Adrenal gland (tissue), 9 donors: ENCODE data around the gene LOC101059915.

ENCODE experiments used
- DNase-seq, 7 donors: peaks; one replicate each; pipeline ENCODE4 v3.0.0-alpha.2; 2019 to 2020
- H3K27ac ChIP-seq, 5 donors: fragments of 200-600 bp; sonication (generic) in 4 of 5; 1 replicate in 3 of 5; 2 replicates in 2 of 5; pipeline versions ENCODE4 v1.5.1 to v1.8.0; 2016 to 2020; ENCODE audit warnings: mild to moderate bottlenecking in 1 of 5
- H3K27me3 ChIP-seq: fragments of 200-600 bp; 2 replicates; pipeline ENCODE4 v1.8.0; 2021
- H3K36me3 ChIP-seq, 2 donors: fragments of 200-600 bp; replicated peaks in 1 of 2; 1 replicate in 1 of 2; 2 replicates in 1 of 2; pipeline versions ENCODE4 v1.5.1 to v1.8.0; 2018 to 2022
- H3K4me1 ChIP-seq, 2 donors: fragments of 200-600 bp; replicated peaks in 1 of 2; 1 replicate in 1 of 2; 2 replicates in 1 of 2; pipeline versions ENCODE4 v1.5.1 to v1.8.0; 2018 to 2021
- H3K4me3 ChIP-seq, 4 donors: fragments of 200-600 bp; sonication (generic) in 3 of 4; one replicate each; pipeline ENCODE4 v1.5.1; 2016 to 2018
- H3K9me3 ChIP-seq, 3 donors: fragments of 200-600 bp; sonication (generic) in 1 of 3; replicated peaks in 1 of 3; 1 replicate in 2 of 3; 2 replicates in 1 of 3; pipeline versions ENCODE4 v1.5.1 to v1.8.0; 2016 to 2021
- CTCF ChIP-seq, 6 experiments: fragments of 450-650 bp in 4 of 6; fragments of 200-600 bp in 2 of 6; sonication (generic) in 1 of 6; IDR thresholded peaks; 1 replicate in 5 of 6; 2 replicates in 1 of 6; pipeline versions ENCODE4 v1.5.1 to v1.8.0; 2016 to 2021; ENCODE audit warnings: antibody characterized with exemption in 6 of 6, mild to moderate bottlenecking in 2 of 6, moderate library complexity in 1 of 6
- POLR2A ChIP-seq, 2 donors: fragments of 450-650 bp; IDR thresholded peaks; one replicate each; pipeline ENCODE4 v1.6.1; 2017; ENCODE audit warnings: antibody characterized with exemption in 2 of 2, mild to moderate bottlenecking in 2 of 2, moderate library complexity in 1 of 2
- WGBS, 4 donors: extraction: QIAGEN DNeasy Blood & Tissue Kit in 2 of 4; methylation state at CpG; one replicate each; pipeline versions ENCODE4 v1.1.5 to v1.1.7; 2013 to 2017; 5-methylcytosine and 5-hydroxymethylcytosine counted together
- intact Hi-C, 2 donors: fragments of 100-400 bp; cut with DNase I; formaldehyde crosslinking; loops; one replicate each; pipeline versions ENCODE4 v1.14.1 to v1.15.0; 2022 to 2023
- donor health status: healthy with polysubstance abuse.
- donor health status: Bipolar disorder and iron deficiency.
- donor health status: DM: yes; HTN: yes; CAD: no.
- donor health status: DM: no; HTN: no; CAD: no.
- donor health status: DM: no; HTN: no; CAD: no.

LOC101059915 gene

GRCh38 chrX:71657267-71657666, 10.1 kb upstream of the LOC101059915 start:
- Histone ChIP-seq H3K27ac (no peak overlapping the region), H3K36me3 (no peaks in the 10 kb centered on the region), H3K27me3 (no peaks in the 10 kb centered on the region), H3K4me1 (no peaks in the 10 kb centered on the region), H3K9me3 (no peaks in the 10 kb centered on the region), H3K4me3 (no peak overlapping the region)
- no peak for DNase-seq
- intact Hi-C loops, result no loop called here
- TF ChIP-seq CTCF (IDR thresholded peaks at IDR 0.05), result no peak
- TF ChIP-seq POLR2A (IDR thresholded peaks at IDR 0.05), result no peak
- 70 to 90% (median 81%) methylated on average over 4 of the region's 4 CpGs for WGBS, 4 donors

- no peaks in the 10 kb centered on the region for H3K9me3 ChIP-seq
- H3K4me1 ChIP-seq, result no peaks in the 10 kb centered on the region
- DNase-seq, result no peak
- intact Hi-C loops, result no loop called here
- no peak overlapping the region for H3K4me3 ChIP-seq
- no peak overlapping the region for H3K27ac ChIP-seq
- H3K36me3 ChIP-seq, result no peaks in the 10 kb centered on the region
- no peaks in the 10 kb centered on the region for H3K27me3 ChIP-seq
- 78 to 86% (median 83%) methylated on average over 2 to 3 of the region's 3 CpGs for WGBS, 4 donors
- TF ChIP-seq POLR2A (IDR thresholded peaks at IDR 0.05) (no peak), CTCF (IDR thresholded peaks at IDR 0.05) (no peak)
Measured at GRCh38 chrX:71659342-71659741, 8.0 kb upstream of the LOC101059915 start.

GRCh38 chrX:71659959-71660358, 7.4 kb upstream of the LOC101059915 start:
- H3K9me3 ChIP-seq, result no peaks in the 10 kb centered on the region
- TF ChIP-seq CTCF (IDR thresholded peaks at IDR 0.05), result no peak
- TF ChIP-seq POLR2A (IDR thresholded peaks at IDR 0.05), result no peak
- intact Hi-C loops, result no loop called here
- H3K36me3 ChIP-seq, result no peaks in the 10 kb centered on the region
- WGBS, 4 donors, result 81 to 90% (median 88%) methylated on average over 2 to 6 of the region's 6 CpGs; no CpG with 5 or more reads in 1 of the 4 donors
- no peak overlapping the region for H3K4me3 ChIP-seq
- no peak for DNase-seq
- no peaks in the 10 kb centered on the region for H3K4me1 ChIP-seq
- H3K27ac ChIP-seq, result no peak overlapping the region
- H3K27me3 ChIP-seq, result no peaks in the 10 kb centered on the region

- WGBS, 4 donors, result 82 to 94% (median 89%) methylated on average over 10 to 22 of the region's 22 CpGs
- intact Hi-C loops, result no loop called here
Measured at GRCh38 chrX:71660562-71661416, 6.6 kb upstream of the LOC101059915 start.

More at GRCh38 chrX:71660562-71661416, 6.6 kb upstream of the LOC101059915 start:
- Histone ChIP-seq H3K27ac (no peak overlapping the region), H3K4me3 (no peak overlapping the region), H3K9me3 (no peaks in the 10 kb centered on the region), H3K36me3 (no peaks in the 10 kb centered on the region), H3K4me1 (no peaks in the 10 kb centered on the region), H3K27me3 (no peaks in the 10 kb centered on the region)
- TF ChIP-seq POLR2A (IDR thresholded peaks at IDR 0.05), result no peak
- TF ChIP-seq CTCF (IDR thresholded peaks at IDR 0.05), result no peak
- no peak for DNase-seq
